ENCODE results near the gene PARVG.

- no peak for TF ChIP-seq CTCF (conservative IDR thresholded peaks at IDR 0.05 in 1 of 2, IDR thresholded peaks at IDR 0.05 in 1 of 2; ENCODE audit: extremely low read depth in 1 of 2, insufficient read depth in 1 of 2, low read depth in 1 of 2, low read length in 2 of 2)
- no peak for TF ChIP-seq EZH2 (IDR thresholded peaks at IDR 0.05; ENCODE audit: borderline replicate concordance, low read length)
Measured at GRCh38 chr22:44182588-44183286, 2.0 kb downstream of the PARVG start.

Data from mammary epithelial cell (primary cell).